ENCODE measurements around the gene CD2BP2. TPM values are rescaled to one million over a fixed set of nuclear protein-coding genes. Genes with fewer than 3 reads are reported as not detected.

The CD2BP2 gene
- total and polyA plus RNA-seq, 2 of the 13 experiments (the other 11 are each of a cell fraction or from before 2014, with no cell fraction given) = 24.9 to 54.6 TPM

DNA sequence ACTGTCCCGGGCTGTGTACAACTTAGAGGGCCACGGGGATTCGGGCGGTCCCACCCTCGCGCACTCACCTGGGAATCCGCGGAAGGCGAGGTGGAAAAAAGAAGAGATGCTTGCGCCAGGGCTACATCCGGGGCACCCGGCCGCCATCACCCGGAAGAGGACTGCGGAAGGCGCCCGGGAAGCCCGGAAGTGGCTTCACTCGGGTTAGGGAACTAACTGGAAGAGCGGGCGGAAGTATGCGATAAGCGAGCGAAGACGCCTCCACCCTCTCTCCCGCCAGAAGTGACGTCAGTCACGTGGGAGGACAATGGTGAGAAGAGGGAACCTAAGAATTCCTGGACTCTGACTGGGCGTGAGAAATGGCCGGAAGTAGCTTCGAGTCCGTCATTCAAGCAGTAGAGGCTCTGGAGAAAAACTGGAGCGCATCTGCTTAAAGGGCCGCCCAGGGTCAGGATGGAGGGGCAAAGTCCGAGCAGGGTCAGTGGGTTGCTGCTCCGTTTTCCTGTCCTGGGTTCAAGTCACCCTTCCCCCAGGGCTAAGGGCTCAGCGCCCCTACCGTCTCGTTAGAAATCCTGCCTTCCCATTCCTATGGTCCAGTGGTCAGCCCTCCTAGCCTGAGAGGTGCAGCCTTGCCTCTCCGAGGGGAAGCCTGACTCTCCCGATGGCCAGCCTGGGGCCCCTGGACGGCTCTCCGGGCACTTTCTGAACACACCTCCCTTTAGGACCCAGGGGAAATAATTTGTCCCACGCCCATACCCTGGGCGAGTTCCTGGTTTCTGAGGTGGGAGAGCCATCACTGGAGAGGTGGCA, at the start of gene CD2BP2 (continued):
- peak; percentile 80; the same call in 1 of the 2 replicates for TF ChIP-seq ZNF704 (CRISPR knock-in tag; IDR thresholded peaks at IDR 0.05; ENCODE audit: borderline replicate concordance)
- TF ChIP-seq AGO2 (optimal IDR thresholded peaks at IDR 0.05; ENCODE audit: low read depth, low read length) = peak; percentile 70
- TF ChIP-seq RAD51 (IDR thresholded peaks at IDR 0.05; ENCODE audit: borderline replicate concordance) = peak; percentile 95
- TF ChIP-seq ZNF556 (CRISPR knock-in tag; IDR thresholded peaks at IDR 0.05; ENCODE audit: borderline replicate concordance) = peak; percentile 84; the same call in 1 of the 2 replicates
- peak; percentile 71; the same call in 1 of the 2 replicates for TF ChIP-seq ZNF552 (CRISPR knock-in tag; IDR thresholded peaks at IDR 0.05; ENCODE audit: borderline replicate concordance)
- TF ChIP-seq NRL (CRISPR knock-in tag; IDR thresholded peaks at IDR 0.05; ENCODE audit: borderline replicate concordance) = peak; percentile 54; the same call in 1 of the 2 replicates
- no peak; the same call in 1 of the 2 replicates for TF ChIP-seq ZNF44 (CRISPR knock-in tag; IDR thresholded peaks at IDR 0.05)
- TF ChIP-seq ZNF788 (CRISPR knock-in tag; IDR thresholded peaks at IDR 0.05; ENCODE audit: borderline replicate concordance) = peak; percentile 43; the same call in 1 of the 2 replicates
- TF ChIP-seq SAFB2 (CRISPR knock-in tag; IDR thresholded peaks at IDR 0.05; ENCODE audit: borderline replicate concordance, low read depth) = peak; percentile 63; the same call in 1 of the 2 replicates
- peak; percentile 54; the same call in 1 of the 2 replicates for TF ChIP-seq ZBTB42 (CRISPR knock-in tag; IDR thresholded peaks at IDR 0.05)
- no peak for TF ChIP-seq ATM (IDR thresholded peaks at IDR 0.05; ENCODE audit: borderline replicate concordance)
- TF ChIP-seq ZNF652 (CRISPR knock-in tag; IDR thresholded peaks at IDR 0.05; ENCODE audit: borderline replicate concordance, low read depth) = peak; percentile 30
- TF ChIP-seq MIER2 (CRISPR knock-in tag; IDR thresholded peaks at IDR 0.05) = no peak
- no peak for TF ChIP-seq NFIC (IDR thresholded peaks at IDR 0.05; ENCODE audit: low read length)
- peak; percentile 50; the same call in 1 of the 2 replicates for TF ChIP-seq DRAP1 (CRISPR knock-in tag; IDR thresholded peaks at IDR 0.05)
- no peak for TF ChIP-seq JDP2 (CRISPR knock-in tag; IDR thresholded peaks at IDR 0.05; ENCODE audit: borderline replicate concordance)
- TF ChIP-seq, protein P1, sequence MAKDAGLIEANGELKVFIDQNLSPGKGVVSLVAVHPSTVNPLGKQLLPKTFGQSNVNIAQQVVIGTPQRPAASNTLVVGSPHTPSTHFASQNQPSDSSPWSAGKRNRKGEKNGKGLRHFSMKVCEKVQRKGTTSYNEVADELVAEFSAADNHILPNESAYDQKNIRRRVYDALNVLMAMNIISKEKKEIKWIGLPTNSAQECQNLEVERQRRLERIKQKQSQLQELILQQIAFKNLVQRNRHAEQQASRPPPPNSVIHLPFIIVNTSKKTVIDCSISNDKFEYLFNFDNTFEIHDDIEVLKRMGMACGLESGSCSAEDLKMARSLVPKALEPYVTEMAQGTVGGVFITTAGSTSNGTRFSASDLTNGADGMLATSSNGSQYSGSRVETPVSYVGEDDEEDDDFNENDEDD (CRISPR knock-in tag; IDR thresholded peaks at IDR 0.05; ENCODE audit: borderline replicate concordance) = peak; percentile 98
- 0 out of 2 replicates have a peak, but pooled peaks have one; percentile 51 for TF ChIP-seq ZNF3 (CRISPR knock-in tag; IDR thresholded peaks at IDR 0.05)
- TF ChIP-seq TEF (CRISPR knock-in tag; IDR thresholded peaks at IDR 0.05) = peak; percentile 64; the same call in 1 of the 2 replicates
- TF ChIP-seq HHEX (CRISPR knock-in tag; IDR thresholded peaks at IDR 0.05) = peak; percentile 10; the same call in 1 of the 2 replicates
- TF ChIP-seq ZEB1 (IDR thresholded peaks at IDR 0.05; ENCODE audit: insufficient replicate concordance, low read depth) = peak; percentile 42
- TF ChIP-seq NFKB2 (CRISPR knock-in tag; IDR thresholded peaks at IDR 0.05; ENCODE audit: borderline replicate concordance) = 0 out of 2 replicates have a peak, but pooled peaks have one; percentile 28
- no peak for TF ChIP-seq HNRNPUL1 (IDR thresholded peaks at IDR 0.05; ENCODE audit: low read depth, low read length)
- TF ChIP-seq GTF3A (CRISPR knock-in tag; conservative IDR thresholded peaks at IDR 0.05) = no peak
- TF ChIP-seq NR0B2 (CRISPR knock-in tag; IDR thresholded peaks at IDR 0.05) = no peak
- TF ChIP-seq HES4 (CRISPR knock-in tag; IDR thresholded peaks at IDR 0.05; ENCODE audit: borderline replicate concordance) = peak; percentile 93
